GM12878 (cell line): ENCODE measurements around the gene CDKN2B-AS1. TPM values are rescaled to one million over a fixed set of nuclear protein-coding genes. Genes with fewer than 3 reads are reported as not detected.
A peak's percentile ranks its signal among the peaks of the same experiment; 100 is the strongest.

Experiments used
- ATAC-seq: fragments of 200-7000 bp; cut with Tn5 transposase; 3 replicates; pipeline ENCODE4 v1.9.1; 2020; ENCODE audit warnings: mild to moderate bottlenecking, moderate library complexity
- BruUV-seq: library from RNA; stranded (reverse); fragments of 400-500 nt; replicated peaks from 2 replicates; lab custom pipeline; 2021; lab: Mats Ljungman, UMichigan
- CTCF ChIA-PET: fragments of 300-600 bp; sonication (Branson Sonifier 250); formaldehyde crosslinking; extraction: SDS; loops from one replicate; lab custom pipeline; 2021; ENCODE audit warnings: inconsistent platforms; lab: Yijun Ruan, JAX
- POLR2A ChIA-PET: fragments of 350-600 bp; formaldehyde crosslinking; extraction: SDS; loops from one replicate; lab custom pipeline; 2021; ENCODE audit warnings: inconsistent platforms; lab: Charles Lee
- RAD21 ChIA-PET: fragments of 300-600 bp; sonication (Branson Sonifier 250); formaldehyde crosslinking; loops from one replicate; lab custom pipeline; 2023; ENCODE audit warnings: antibody characterized with exemption; ENCODE audit not compliant: unreplicated experiment; lab: Charles Lee
- SMC1A ChIA-PET: fragments of 300-600 bp; sonication (Branson Sonifier 250); formaldehyde crosslinking; loops from one replicate; lab custom pipeline; 2023; ENCODE audit not compliant: unreplicated experiment, uncharacterized antibody; lab: Charles Lee
- DNase-seq: peaks from one replicate; pipeline ENCODE4 v3.0.0-alpha.2; 2011; ENCODE audit warnings: low read depth, low spot score
- FAIRE-seq: peaks from 3 replicates; lab custom pipeline; 2011; peaks lifted over from hg19 to GRCh38; lab: Jason Lieb, UNC
- H2AFZ ChIP-seq: 2 replicates; pipeline ENCODE4 v1.6.0; 2011; ENCODE audit warnings: low read depth, low read length, control low read depth; ENCODE audit not compliant: control insufficient read depth
- H3K27ac ChIP-seq: 2 replicates; pipeline ENCODE4 v1.5.1; 2011; ENCODE audit warnings: control low read depth; ENCODE audit not compliant: control insufficient read depth, insufficient read depth
- H3K27me3 ChIP-seq, 2 experiments: replicated peaks in 1 of 2; 2 replicates each; pipeline versions ENCODE4 v1.6.0 to v1.6.1; 2011; ENCODE audit warnings: low read length in 1 of 2; ENCODE audit not compliant: control insufficient read depth in 2 of 2, insufficient read depth in 2 of 2
- H3K36me3 ChIP-seq, 2 experiments: 2 replicates each; pipeline ENCODE4 v1.5.1; 2011; ENCODE audit warnings: low read length in 1 of 2; ENCODE audit not compliant: control insufficient read depth in 2 of 2, insufficient read depth in 2 of 2
- H3K4me1 ChIP-seq: 2 replicates; pipeline ENCODE4 v1.6.1; 2011; ENCODE audit warnings: mild to moderate bottlenecking, low read length, moderate library complexity, mixed read lengths; ENCODE audit not compliant: control insufficient read depth, insufficient read depth
- H3K4me2 ChIP-seq: 2 replicates; pipeline ENCODE4 v1.6.0; 2011; ENCODE audit warnings: control low read depth; ENCODE audit not compliant: control insufficient read depth, insufficient read depth
- H3K4me3 ChIP-seq: fragments of 200-600 bp; sonication (generic); 2 replicates; pipeline ENCODE4 v1.5.1; 2016
- H3K79me2 ChIP-seq: 2 replicates; pipeline ENCODE4 v1.6.0; 2011; ENCODE audit warnings: low read length; ENCODE audit not compliant: control insufficient read depth, insufficient read depth
- H3K9ac ChIP-seq: 2 replicates; pipeline ENCODE4 v1.8.0; 2011; ENCODE audit warnings: low read length, control low read depth, mixed read lengths; ENCODE audit not compliant: control insufficient read depth, insufficient read depth
- H3K9me3 ChIP-seq: replicated peaks from 3 replicates; pipeline ENCODE4 v1.5.1; 2011; ENCODE audit warnings: mild to moderate bottlenecking, low read length; ENCODE audit not compliant: control insufficient read depth, insufficient read depth
- H4K20me1 ChIP-seq: 2 replicates; pipeline ENCODE4 v1.6.0; 2011; ENCODE audit not compliant: control insufficient read depth, insufficient read depth
- IKZF1 ChIP-seq: fragments of 450-650 bp; conservative IDR thresholded peaks from 2 replicates; pipeline ENCODE4 v1.6.1; 2017; ENCODE audit warnings: antibody characterized with exemption, mild to moderate bottlenecking
- PAX8 ChIP-seq: fragments of 450-650 bp; IDR thresholded peaks from 2 replicates; pipeline ENCODE4 v1.6.1; 2017; ENCODE audit warnings: mild to moderate bottlenecking, moderate library complexity
- SPI1 ChIP-seq: IDR thresholded peaks from 2 replicates; pipeline ENCODE4 v1.6.1; 2011; ENCODE audit warnings: low read depth, mild to moderate bottlenecking, low read length, moderate library complexity, borderline replicate concordance; ENCODE audit not compliant: insufficient read depth
- ZBTB4 ChIP-seq: fragments of 450-650 bp; formaldehyde crosslinking; IDR thresholded peaks from 2 replicates; pipeline ENCODE4 v1.4.0; 2022; ENCODE audit warnings: mild to moderate bottlenecking, moderate library complexity
- WGBS: methylation state at CpG from one replicate; pipeline ENCODE4 v1.1.6; 2016; ENCODE audit warnings: low lambda C conversion rate; ENCODE audit not compliant: insufficient replicate concordance, insufficient coverage; ENCODE audit errors: missing lambda C conversion rate; 5-methylcytosine and 5-hydroxymethylcytosine counted together
- in situ Hi-C: fragments of 300-500 bp; cut with MboI; formaldehyde crosslinking; loops from 9 replicates; pipeline ENCODE4 v1.14.3; 2018; ENCODE audit warnings: mixed read lengths
- intact Hi-C: fragments of 100-400 bp; cut with micrococcal nuclease; formaldehyde crosslinking; loops from one replicate; pipeline ENCODE4 v1.14.2; 2022; ENCODE audit not compliant: unreplicated experiment
- polyA plus RNA-seq, 11 experiments: library from polyadenylated mRNA; depleted of rRNA in 4 of 11; unstranded in 6 of 11; stranded (reverse) in 5 of 11; fragments of >200 nt; fragmentation: Nextera tagmentation in 4 of 11; fragmentation: Illumina TruSeq in 1 of 11; extraction: Ambion mirVana in 4 of 11; extraction: Trizol in 1 of 11; gene quantifications; 1 replicate in 1 of 11; 2 replicates in 10 of 11; pipeline versions ENCODE4 v1.2.1 to v1.2.3, GENCODE V29; 2011 to 2016; ENCODE audit warnings: inconsistent platforms in 2 of 11, missing spikeins in 2 of 11, low read depth in 1 of 11
- small RNA-seq: library from RNA; depleted of rRNA; stranded (forward); fragments of <200 nt; gene quantifications from one replicate; pipeline ENCODE3, GENCODE V24; 2014
- total RNA-seq, 4 experiments: library from RNA; depleted of rRNA in 3 of 4; stranded (reverse); fragments of >200 nt in 3 of 4; fragmentation: Illumina TruSeq in 1 of 4; extraction: Trizol in 1 of 4; gene quantifications; 2 replicates each; pipeline versions ENCODE4 v1.2.1 to v1.2.3, GENCODE V29; 2013 to 2021

CDKN2B-AS1 gene
- total and polyA plus RNA-seq, 10 of the 15 experiments (the other 5 are each of a cell fraction or from before 2014, with no cell fraction given) = 0.22 to 2.2 (median 1.0) TPM; not detected in 1

GRCh38 chr9:22169243-22169642 lies 174.7 kb downstream of the CDKN2B-AS1 start (continued):
- no peak for TF ChIP-seq ZBTB4 (CRISPR knock-in tag)
- no peak for TF ChIP-seq PAX8

DNA sequence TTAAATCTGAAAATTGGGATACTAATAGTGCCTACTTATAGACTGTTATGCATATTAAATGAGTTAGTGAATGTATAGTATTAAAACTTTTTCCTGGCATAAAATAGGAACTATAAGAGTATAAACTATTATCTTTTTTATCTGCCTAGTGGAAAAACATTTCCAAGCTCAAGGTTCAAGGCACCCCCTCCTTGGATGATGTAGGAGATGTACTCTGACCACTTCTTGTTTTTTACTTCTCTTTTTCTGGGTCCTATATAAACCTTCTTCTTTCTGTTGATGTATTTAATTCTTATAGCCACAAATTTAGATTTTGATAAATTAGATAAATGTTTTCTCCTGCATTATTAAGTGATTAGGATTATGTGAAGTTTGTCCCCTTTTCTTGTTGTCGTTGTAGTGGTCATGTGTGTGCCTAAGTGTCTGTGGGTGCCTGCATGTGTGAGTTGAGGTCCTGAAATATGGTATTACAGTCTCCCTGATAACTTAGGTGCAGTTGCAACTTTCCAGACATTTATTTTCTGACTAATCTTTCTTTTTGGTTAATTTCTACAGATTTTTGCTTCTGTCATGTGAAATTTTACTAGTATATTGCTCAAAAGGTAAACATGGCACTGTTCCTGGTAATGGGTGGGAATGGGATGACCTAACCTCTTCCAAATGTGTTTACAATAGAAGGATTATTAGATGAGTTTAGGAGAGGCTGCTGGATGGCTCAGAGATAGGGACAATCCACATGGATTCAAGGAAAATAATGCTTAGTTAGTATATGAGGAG lies 175.3 kb downstream of the CDKN2B-AS1 start:
- FAIRE-seq (no peak), DNase-seq (no peak), ATAC-seq (no peak)
- in situ Hi-C loops = no loop called here
- Histone ChIP-seq H4K20me1 (no peaks in the 10 kb centered on the region), H3K9me3 (no peaks in the 10 kb centered on the region), H3K4me2 (no peak overlapping the region), H2AFZ (no peak overlapping the region), H3K9ac (no peak overlapping the region), H3K4me1 (peaks cover 3% of the 10 kb centered on the region; the same call in 1 of the 2 replicates), H3K4me3 (no peak overlapping the region), H3K27ac (no peak overlapping the region), H3K36me3 (no peaks in the 10 kb centered on the region), H3K27me3 (no peaks in the 10 kb centered on the region), H3K79me2 (no peaks in the 10 kb centered on the region)
- intact Hi-C loops = no loop called here
- BruUV-seq = no TSS peak
- ChIA-PET CTCF (no interaction called here), POLR2A (no interaction called here), SMC1A (no interaction called here), RAD21 (no interaction called here)
- TF ChIP-seq IKZF1 (no peak), SPI1 (peak; percentile 16; the same call in 1 of the 2 replicates)
- 0% methylated on average over 1 of the region's 1 CpG for WGBS

Small RNA genes lying within 50 kb of the gene (small RNA-seq; reads per million reads assigned to genes)
- gene RF01909 (not detected), gene RF02045 (not detected)

Other genes starting within 250 kb of the CDKN2B-AS1 start
- gene MTAP, start 192.2 kb upstream of the CDKN2B-AS1 start, total RNA-seq (2014; rRNA removed) = 16.4 and 19.1 TPM in 2 replicates
- gene MTAP, start 192.2 kb upstream of the CDKN2B-AS1 start, total RNA-seq (2014; rRNA removed; fragmentation: Illumina TruSeq; extraction: Trizol) = 22.8 and 24.1 TPM in 2 replicates
- gene MTAP, start 192.2 kb upstream of the CDKN2B-AS1 start, total RNA-seq (2021) = 29.9 and 30.0 TPM in 2 replicates
- 20.8 and 21.4 TPM in 2 replicates for gene MTAP, start 192.2 kb upstream of the CDKN2B-AS1 start, polyA plus RNA-seq (2011; rRNA removed)
- 23.8 and 32.6 TPM in 2 replicates for gene MTAP, start 192.2 kb upstream of the CDKN2B-AS1 start, polyA plus RNA-seq (2014; fragmentation: Illumina TruSeq; extraction: Trizol)
- 10 to 100 TPM; 19.3 to 19.9 TPM for gene MTAP, start 192.2 kb upstream of the CDKN2B-AS1 start, polyA plus RNA-seq (2014; fragmentation: Nextera tagmentation; extraction: Ambion mirVana)
- 11.2 and 17.1 TPM in 2 replicates for gene MTAP, start 192.2 kb upstream of the CDKN2B-AS1 start, polyA plus RNA-seq (2014; rRNA removed)
- 10 to 100 TPM; 26.2 to 29.9 TPM for gene MTAP, start 192.2 kb upstream of the CDKN2B-AS1 start, polyA plus RNA-seq (2016; fragmentation: Nextera tagmentation; extraction: Ambion mirVana)
- gene CDKN2A, start 399 bp upstream of the CDKN2B-AS1 start, total RNA-seq (2014; rRNA removed) = 29.0 and 34.5 TPM in 2 replicates
- gene CDKN2A, start 399 bp upstream of the CDKN2B-AS1 start, total RNA-seq (2014; rRNA removed; fragmentation: Illumina TruSeq; extraction: Trizol) = 5.6 and 6.1 TPM in 2 replicates
- 28.0 and 30.6 TPM in 2 replicates for gene CDKN2A, start 399 bp upstream of the CDKN2B-AS1 start, total RNA-seq (2021)
- 5.3 and 6.3 TPM in 2 replicates for gene CDKN2A, start 399 bp upstream of the CDKN2B-AS1 start, polyA plus RNA-seq (2011; rRNA removed)
- gene CDKN2A, start 399 bp upstream of the CDKN2B-AS1 start, polyA plus RNA-seq (2014; fragmentation: Illumina TruSeq; extraction: Trizol) = 3.9 and 8.8 TPM in 2 replicates
- gene CDKN2A, start 399 bp upstream of the CDKN2B-AS1 start, polyA plus RNA-seq (2014; fragmentation: Nextera tagmentation; extraction: Ambion mirVana) = 1 to 10 TPM in 1 of 2 experiments, under 1 TPM in 1; 0.84 to 2.3 TPM
- gene CDKN2A, start 399 bp upstream of the CDKN2B-AS1 start, polyA plus RNA-seq (2014; rRNA removed) = 40.1 and 48.7 TPM in 2 replicates
- 10 to 100 TPM; 32.1 to 41.2 TPM for gene CDKN2A, start 399 bp upstream of the CDKN2B-AS1 start, polyA plus RNA-seq (2016; fragmentation: Nextera tagmentation; extraction: Ambion mirVana)
- gene CDKN2B, start 14.5 kb downstream of the CDKN2B-AS1 start, total RNA-seq (2014; rRNA removed) = 0.06 and 0.22 TPM in 2 replicates
- gene CDKN2B, start 14.5 kb downstream of the CDKN2B-AS1 start, total RNA-seq (2014; rRNA removed; fragmentation: Illumina TruSeq; extraction: Trizol) = 0.09 and 0.14 TPM in 2 replicates
- 0.15 and 0.19 TPM in 2 replicates for gene CDKN2B, start 14.5 kb downstream of the CDKN2B-AS1 start, total RNA-seq (2021)
- 0.03 TPM in 1 of 2 replicates, not detected in the other for gene CDKN2B, start 14.5 kb downstream of the CDKN2B-AS1 start, polyA plus RNA-seq (2011; rRNA removed)
- gene CDKN2B, start 14.5 kb downstream of the CDKN2B-AS1 start, polyA plus RNA-seq (2014; fragmentation: Illumina TruSeq; extraction: Trizol) = 0.03 and 0.06 TPM in 2 replicates
- gene CDKN2B, start 14.5 kb downstream of the CDKN2B-AS1 start, polyA plus RNA-seq (2014; fragmentation: Nextera tagmentation; extraction: Ambion mirVana) = under 1 TPM; 0.04 to 0.08 TPM
- gene CDKN2B, start 14.5 kb downstream of the CDKN2B-AS1 start, polyA plus RNA-seq (2014; rRNA removed) = 0.16 and 0.47 TPM in 2 replicates
- under 1 TPM in 1 of 2 experiments, not detected in 1; 0.13 TPM for gene CDKN2B, start 14.5 kb downstream of the CDKN2B-AS1 start, polyA plus RNA-seq (2016; fragmentation: Nextera tagmentation; extraction: Ambion mirVana)